Mammary epithelial cell (primary cell): ENCODE data around the gene MAGI1.

ENCODE experiments used
- CTCF ChIP-seq, 2 donors: IDR thresholded peaks in 1 of 2; conservative IDR thresholded peaks in 1 of 2; 2 replicates each; pipeline ENCODE4 v1.5.1; 2011 to 2012; ENCODE audit warnings: inconsistent platforms in 2 of 2, low read length in 2 of 2, mild to moderate bottlenecking in 2 of 2, control low read depth in 1 of 2, low read depth in 1 of 2; ENCODE audit not compliant: insufficient read depth in 1 of 2; ENCODE audit errors: extremely low read depth in 1 of 2
- EZH2 ChIP-seq: IDR thresholded peaks from 2 replicates; pipeline ENCODE4 v1.6.1; 2012; ENCODE audit warnings: low read length, inconsistent platforms, borderline replicate concordance

GRCh38 chr3:65871305-65872141, 167.2 kb downstream of the MAGI1 start:
- TF ChIP-seq CTCF (conservative IDR thresholded peaks at IDR 0.05 in 1 of 2, IDR thresholded peaks at IDR 0.05 in 1 of 2; ENCODE audit: extremely low read depth in 1 of 2, insufficient read depth in 1 of 2, low read depth in 1 of 2, low read length in 2 of 2), result no peak
- no peak for TF ChIP-seq EZH2
